ENCODE data around the gene EZR.

Gene EZR

DNA sequence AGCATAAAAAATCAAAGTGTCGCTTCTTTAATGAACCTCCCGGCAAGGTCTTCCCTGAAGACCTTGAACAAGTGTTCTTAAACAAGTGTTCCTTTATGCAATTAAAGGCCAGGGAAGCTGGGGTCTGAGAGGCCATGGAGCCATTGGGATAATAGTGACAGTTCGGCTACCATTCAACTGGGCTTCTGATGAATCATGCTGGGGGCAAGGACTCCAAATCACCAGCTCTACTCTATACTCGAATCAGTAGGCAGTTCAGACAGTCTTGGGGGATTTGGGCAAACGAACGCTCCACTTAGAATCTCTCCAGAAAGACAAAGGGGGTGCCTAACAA is 34.7 kb upstream of the EZR start:
- H3K4me1 ChIP-seq (ENCODE audit: control insufficient read depth in 5 of 5, insufficient read depth in 5 of 5, low read length in 5 of 5), result peaks cover 0 to 22% (median 0%) of the 10 kb centered on the region in 5 donors
- no peaks in the 10 kb centered on the region for H3K36me3 ChIP-seq (ENCODE audit: control insufficient read depth in 5 of 5, insufficient read depth in 5 of 5, low read length in 5 of 5)
- no peak overlapping the region for H3K27ac ChIP-seq (ENCODE audit: low read depth, low read length)
- no peaks in the 10 kb centered on the region for H3K9me3 ChIP-seq (ENCODE audit: control insufficient read depth in 5 of 5, low read length in 5 of 5)
- H3K27me3 ChIP-seq (ENCODE audit: control insufficient read depth in 5 of 5, insufficient read depth in 4 of 5, low read length in 5 of 5), result peaks cover 0 to 4% (median 0%) of the 10 kb centered on the region in 5 donors
- no peak overlapping the region for H3K9ac ChIP-seq (ENCODE audit: low read length in 5 of 5)
- H3K4me3 ChIP-seq (ENCODE audit: low read depth in 1 of 5, low read length in 5 of 5), result peak overlapping the region in 1 of 5 donors; percentile 0

DNA sequence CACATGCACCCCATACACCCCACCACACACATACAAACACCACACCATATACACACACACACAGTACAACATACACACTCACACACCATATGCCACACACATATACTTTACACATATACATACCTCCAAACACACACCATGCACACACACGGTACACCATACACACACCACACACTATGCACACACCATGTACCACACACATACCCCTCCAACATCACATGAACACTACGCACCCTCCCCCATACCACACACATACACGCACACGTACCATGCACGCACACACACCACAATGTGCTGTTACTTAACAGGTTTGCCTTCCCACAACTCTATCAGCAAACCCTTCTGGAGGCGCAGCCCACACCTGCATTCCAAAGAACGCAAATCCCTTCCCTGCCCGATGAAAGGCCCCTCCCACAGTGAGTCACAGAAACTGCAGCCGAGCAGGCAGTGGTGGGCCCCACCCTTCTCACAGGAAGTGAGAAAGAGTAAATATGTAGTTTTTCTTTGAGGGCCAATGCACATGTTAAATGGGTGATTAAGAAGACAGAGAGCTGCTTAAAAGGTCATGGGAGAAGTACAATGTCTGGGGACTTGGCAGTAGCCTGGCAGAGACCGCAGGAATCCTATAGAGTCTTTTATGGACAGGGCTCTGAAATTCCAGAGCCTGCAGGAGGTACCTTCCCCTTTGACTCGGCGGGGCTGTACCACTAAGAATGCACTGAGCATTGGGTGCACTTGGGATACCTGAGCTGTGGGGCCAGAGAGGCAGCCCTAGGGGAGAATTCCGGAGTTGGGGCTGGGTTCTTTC is 34.1 kb upstream of the EZR start:
- Histone ChIP-seq H3K27ac (ENCODE audit: low read depth, low read length) (no peak overlapping the region), H3K27me3 (ENCODE audit: control insufficient read depth in 5 of 5, insufficient read depth in 4 of 5, low read length in 5 of 5) (peaks cover 0 to 4% (median 0%) of the 10 kb centered on the region in 5 donors), H3K4me3 (ENCODE audit: low read depth in 1 of 5, low read length in 5 of 5) (peak overlapping the region in 1 of 5 donors; percentile 0), H3K9me3 (ENCODE audit: control insufficient read depth in 5 of 5, low read length in 5 of 5) (no peaks in the 10 kb centered on the region), H3K36me3 (ENCODE audit: control insufficient read depth in 5 of 5, insufficient read depth in 5 of 5, low read length in 5 of 5) (no peaks in the 10 kb centered on the region), H3K9ac (ENCODE audit: low read length in 5 of 5) (no peak overlapping the region), H3K4me1 (ENCODE audit: control insufficient read depth in 5 of 5, insufficient read depth in 5 of 5, low read length in 5 of 5) (peaks cover 0 to 22% (median 0%) of the 10 kb centered on the region in 5 donors)

- no peak overlapping the region for H3K27ac ChIP-seq (ENCODE audit: low read depth, low read length)
- H3K27me3 ChIP-seq (ENCODE audit: control insufficient read depth in 5 of 5, insufficient read depth in 4 of 5, low read length in 5 of 5), result peaks cover 0 to 4% (median 0%) of the 10 kb centered on the region in 5 donors
- no peak overlapping the region for H3K9ac ChIP-seq (ENCODE audit: low read length in 5 of 5)
- peaks cover 0 to 22% (median 0%) of the 10 kb centered on the region in 5 donors for H3K4me1 ChIP-seq (ENCODE audit: control insufficient read depth in 5 of 5, insufficient read depth in 5 of 5, low read length in 5 of 5)
- no peak overlapping the region for H3K4me3 ChIP-seq (ENCODE audit: low read depth in 1 of 5, low read length in 5 of 5)
- H3K9me3 ChIP-seq (ENCODE audit: control insufficient read depth in 5 of 5, low read length in 5 of 5), result no peaks in the 10 kb centered on the region
- no peaks in the 10 kb centered on the region for H3K36me3 ChIP-seq (ENCODE audit: control insufficient read depth in 5 of 5, insufficient read depth in 5 of 5, low read length in 5 of 5)
Measured at GRCh38 chr6:158852312-158853071, 33.3 kb upstream of the EZR start.

DNA sequence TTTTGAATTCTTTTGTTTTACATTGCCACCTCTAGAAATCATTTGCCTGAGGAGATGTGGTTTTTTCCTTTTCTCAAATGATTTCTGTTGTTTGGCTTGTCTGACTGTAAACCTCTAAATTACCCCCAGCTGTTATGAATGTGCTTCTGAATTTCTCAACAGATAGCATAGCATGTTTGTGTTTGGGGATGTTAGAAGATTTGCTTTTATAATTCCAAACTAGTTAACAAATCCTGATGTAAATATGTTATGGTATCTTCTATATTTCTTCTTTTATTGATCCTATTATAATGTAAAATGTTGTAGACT is 31.6 kb upstream of the EZR start:
- Histone ChIP-seq H3K27ac (ENCODE audit: low read depth, low read length) (no peak overlapping the region), H3K9ac (ENCODE audit: low read length in 5 of 5) (no peak overlapping the region), H3K36me3 (ENCODE audit: control insufficient read depth in 5 of 5, insufficient read depth in 5 of 5, low read length in 5 of 5) (no peaks in the 10 kb centered on the region), H3K4me1 (ENCODE audit: control insufficient read depth in 5 of 5, insufficient read depth in 5 of 5, low read length in 5 of 5) (peaks cover 0 to 22% (median 0%) of the 10 kb centered on the region in 5 donors), H3K27me3 (ENCODE audit: control insufficient read depth in 5 of 5, insufficient read depth in 4 of 5, low read length in 5 of 5) (peaks cover 0 to 6% (median 0%) of the 10 kb centered on the region in 5 donors), H3K9me3 (ENCODE audit: control insufficient read depth in 5 of 5, low read length in 5 of 5) (no peaks in the 10 kb centered on the region), H3K4me3 (ENCODE audit: low read depth in 1 of 5, low read length in 5 of 5) (no peak overlapping the region)

- H3K9ac ChIP-seq (ENCODE audit: low read length in 5 of 5), result no peak overlapping the region
- no peak overlapping the region for H3K4me3 ChIP-seq (ENCODE audit: low read depth in 1 of 5, low read length in 5 of 5)
- H3K9me3 ChIP-seq (ENCODE audit: control insufficient read depth in 5 of 5, low read length in 5 of 5), result no peaks in the 10 kb centered on the region
- H3K4me1 ChIP-seq (ENCODE audit: control insufficient read depth in 5 of 5, insufficient read depth in 5 of 5, low read length in 5 of 5), result peaks cover 0 to 22% (median 0%) of the 10 kb centered on the region in 5 donors
- H3K27me3 ChIP-seq (ENCODE audit: control insufficient read depth in 5 of 5, insufficient read depth in 4 of 5, low read length in 5 of 5), result peaks cover 0 to 6% (median 0%) of the 10 kb centered on the region in 5 donors
- H3K36me3 ChIP-seq (ENCODE audit: control insufficient read depth in 5 of 5, insufficient read depth in 5 of 5, low read length in 5 of 5), result no peaks in the 10 kb centered on the region
- H3K27ac ChIP-seq (ENCODE audit: low read depth, low read length), result no peak overlapping the region
Measured at GRCh38 chr6:158849899-158850806, 31.0 kb upstream of the EZR start.

GRCh38 chr6:158848490-158848895 is 29.3 kb upstream of the EZR start:
- no peak overlapping the region for H3K4me3 ChIP-seq (ENCODE audit: low read depth in 1 of 5, low read length in 5 of 5)
- H3K4me1 ChIP-seq (ENCODE audit: control insufficient read depth in 5 of 5, insufficient read depth in 5 of 5, low read length in 5 of 5), result peaks cover 0 to 8% (median 0%) of the 10 kb centered on the region in 5 donors
- H3K9me3 ChIP-seq (ENCODE audit: control insufficient read depth in 5 of 5, low read length in 5 of 5), result no peaks in the 10 kb centered on the region
- no peak overlapping the region for H3K9ac ChIP-seq (ENCODE audit: low read length in 5 of 5)
- peaks cover 0 to 6% (median 0%) of the 10 kb centered on the region in 5 donors for H3K27me3 ChIP-seq (ENCODE audit: control insufficient read depth in 5 of 5, insufficient read depth in 4 of 5, low read length in 5 of 5)
- H3K36me3 ChIP-seq (ENCODE audit: control insufficient read depth in 5 of 5, insufficient read depth in 5 of 5, low read length in 5 of 5), result no peaks in the 10 kb centered on the region
- no peak overlapping the region for H3K27ac ChIP-seq (ENCODE audit: low read depth, low read length)

- Histone ChIP-seq H3K27me3 (ENCODE audit: control insufficient read depth in 5 of 5, insufficient read depth in 4 of 5, low read length in 5 of 5) (peaks cover 0 to 6% (median 0%) of the 10 kb centered on the region in 5 donors), H3K4me3 (ENCODE audit: low read depth in 1 of 5, low read length in 5 of 5) (no peak overlapping the region), H3K9ac (ENCODE audit: low read length in 5 of 5) (no peak overlapping the region), H3K4me1 (ENCODE audit: control insufficient read depth in 5 of 5, insufficient read depth in 5 of 5, low read length in 5 of 5) (peaks cover 0 to 2% (median 0%) of the 10 kb centered on the region in 5 donors), H3K27ac (ENCODE audit: low read depth, low read length) (no peak overlapping the region), H3K9me3 (ENCODE audit: control insufficient read depth in 5 of 5, low read length in 5 of 5) (no peaks in the 10 kb centered on the region), H3K36me3 (ENCODE audit: control insufficient read depth in 5 of 5, insufficient read depth in 5 of 5, low read length in 5 of 5) (no peaks in the 10 kb centered on the region)
Measured at GRCh38 chr6:158847786-158848185, 28.6 kb upstream of the EZR start.

DNA sequence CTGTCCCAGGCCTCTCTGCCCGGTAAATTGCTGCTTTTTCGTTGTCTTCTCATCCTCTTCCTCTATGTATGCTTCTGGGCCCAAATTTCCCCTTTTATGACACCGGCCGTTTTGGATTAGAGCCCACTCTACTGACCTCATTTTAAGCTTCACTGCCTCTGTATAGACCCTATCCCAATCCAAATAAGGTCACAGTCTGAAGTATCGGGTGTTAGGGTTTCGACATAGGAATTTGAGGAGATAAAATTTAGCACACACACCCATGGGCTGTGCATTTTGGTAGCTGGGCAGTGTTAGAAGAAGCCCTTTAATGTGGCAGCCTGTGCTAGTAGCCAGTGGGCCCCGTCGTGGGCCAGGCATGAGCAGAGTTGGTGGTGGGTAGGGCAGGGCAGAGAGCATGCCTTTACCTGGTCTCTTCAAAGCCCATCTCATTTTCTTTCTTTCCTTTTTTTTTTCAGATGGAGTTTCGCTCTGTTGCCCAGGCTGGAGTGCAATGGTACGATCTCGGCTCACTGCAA is 27.9 kb upstream of the EZR start:
- Histone ChIP-seq H3K9ac (ENCODE audit: low read length in 5 of 5) (no peak overlapping the region), H3K4me3 (ENCODE audit: low read depth in 1 of 5, low read length in 5 of 5) (no peak overlapping the region), H3K4me1 (ENCODE audit: control insufficient read depth in 5 of 5, insufficient read depth in 5 of 5, low read length in 5 of 5) (no peaks in the 10 kb centered on the region), H3K36me3 (ENCODE audit: control insufficient read depth in 5 of 5, insufficient read depth in 5 of 5, low read length in 5 of 5) (no peaks in the 10 kb centered on the region), H3K9me3 (ENCODE audit: control insufficient read depth in 5 of 5, low read length in 5 of 5) (no peaks in the 10 kb centered on the region), H3K27ac (ENCODE audit: low read depth, low read length) (no peak overlapping the region), H3K27me3 (ENCODE audit: control insufficient read depth in 5 of 5, insufficient read depth in 4 of 5, low read length in 5 of 5) (peaks cover 0 to 6% (median 0%) of the 10 kb centered on the region in 5 donors)

DNA sequence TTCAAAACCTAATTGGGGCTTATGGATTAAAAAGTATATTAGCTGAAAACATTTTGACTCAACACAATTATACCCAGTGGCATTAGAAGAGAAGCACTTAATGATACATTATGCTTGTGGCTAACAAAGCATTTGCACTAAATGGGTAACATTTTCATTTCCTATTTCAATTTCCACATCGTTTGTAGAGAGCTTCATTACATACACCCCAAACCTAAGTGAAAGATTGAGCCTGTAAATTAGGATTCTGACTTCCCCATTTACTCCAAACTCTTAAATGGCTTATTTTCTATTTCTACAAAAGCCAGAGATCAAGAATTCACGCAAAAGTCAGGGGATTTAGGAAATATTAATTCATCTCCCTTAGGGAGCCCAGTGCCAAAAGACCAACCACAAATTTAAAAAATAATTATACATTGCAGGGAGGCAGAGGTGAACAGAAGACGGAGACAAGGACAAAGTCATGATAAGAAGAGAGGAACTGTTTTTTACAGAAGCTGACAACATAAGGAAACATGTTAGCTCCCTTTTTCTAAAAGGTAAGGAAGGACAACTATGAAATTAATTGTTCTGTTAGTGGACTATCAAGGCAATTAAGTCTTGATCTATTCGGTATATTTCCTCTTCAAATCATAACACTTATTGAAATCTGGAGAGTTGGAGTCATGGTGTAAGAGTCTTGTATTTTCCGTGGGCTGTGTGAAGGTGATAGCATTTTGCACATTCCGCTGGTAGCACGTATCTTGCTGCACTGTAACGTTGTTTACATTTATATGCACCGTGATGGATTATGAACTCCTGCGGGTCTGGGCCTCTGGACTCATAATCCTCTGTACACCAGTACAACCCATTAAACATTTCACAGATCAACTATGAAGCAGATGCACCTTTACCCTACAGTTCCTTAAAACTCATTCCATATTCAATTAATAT is 24.8 kb upstream of the EZR start:
- H3K27me3 ChIP-seq (ENCODE audit: control insufficient read depth in 5 of 5, insufficient read depth in 4 of 5, low read length in 5 of 5), result peaks cover 0 to 2% (median 0%) of the 10 kb centered on the region in 5 donors
- no peaks in the 10 kb centered on the region for H3K36me3 ChIP-seq (ENCODE audit: control insufficient read depth in 5 of 5, insufficient read depth in 5 of 5, low read length in 5 of 5)
- no peak overlapping the region for H3K27ac ChIP-seq (ENCODE audit: low read depth, low read length)
- no peaks in the 10 kb centered on the region for H3K9me3 ChIP-seq (ENCODE audit: control insufficient read depth in 5 of 5, low read length in 5 of 5)
- no peak overlapping the region for H3K4me3 ChIP-seq (ENCODE audit: low read depth in 1 of 5, low read length in 5 of 5)
- H3K9ac ChIP-seq (ENCODE audit: low read length in 5 of 5), result no peak overlapping the region
- H3K4me1 ChIP-seq (ENCODE audit: control insufficient read depth in 5 of 5, insufficient read depth in 5 of 5, low read length in 5 of 5), result no peaks in the 10 kb centered on the region

Data from subcutaneous abdominal adipose tissue (tissue), 5 donors.